Activated T-cell treated with anti-CD3 and anti-CD28 coated beads for 48 hours (primary cell): ENCODE results near the gene NFAT5.
A peak's percentile ranks its signal among the peaks of the same experiment; 100 is the strongest.
"Not testable (repeated sequence)": the region's sequence is repeated elsewhere in the genome, so short reads cannot be mapped to it uniquely, and the experiment has no call there.

Source experiments
- DNase-seq: peaks from one replicate; pipeline ENCODE4 v3.0.0-alpha.2; 2020; ENCODE audit warnings: low read depth

The NFAT5 gene

GRCh38 chr16:69707920-69708683, 142.3 kb downstream of the NFAT5 start:
- no peak for DNase-seq

- no peak for DNase-seq
Measured at GRCh38 chr16:69709456-69710084, 143.8 kb downstream of the NFAT5 start.

GRCh38 chr16:69711115-69711740, 145.5 kb downstream of the NFAT5 start:
- DNase-seq: no peak

- no peak for DNase-seq
Measured at GRCh38 chr16:69712277-69712676, 146.5 kb downstream of the NFAT5 start.

- DNase-seq: no peak
Measured at GRCh38 chr16:69712914-69713581, 147.3 kb downstream of the NFAT5 start.

- DNase-seq: no peak
Measured at GRCh38 chr16:69717066-69717465, 151.3 kb downstream of the NFAT5 start.

GRCh38 chr16:69718111-69718764, 152.5 kb downstream of the NFAT5 start:
- DNase-seq: no peak

- DNase-seq: no peak
Measured at GRCh38 chr16:69720822-69721430, 155.2 kb downstream of the NFAT5 start.

GRCh38 chr16:69721441-69721957, 155.7 kb downstream of the NFAT5 start:
- no peak for DNase-seq

- no peak for DNase-seq
Measured at GRCh38 chr16:69724414-69724873, 158.7 kb downstream of the NFAT5 start.

- DNase-seq: no peak
Measured at GRCh38 chr16:69724981-69725479, 159.3 kb downstream of the NFAT5 start.

GRCh38 chr16:69725480-69726312, 159.9 kb downstream of the NFAT5 start:
- DNase-seq: no peak

- peak; percentile 91 for DNase-seq
Measured at GRCh38 chr16:69726313-69727060, 160.7 kb downstream of the NFAT5 start, which contains the start of gene NQO1. NQO1 (minus strand) TSS chr16:69726560; CDS start chr16:69726439, 121 bp downstream.

- no peak for DNase-seq
Measured at GRCh38 chr16:69727916-69728270, 162.1 kb downstream of the NFAT5 start.

- DNase-seq: not testable (repeated sequence)
Measured at GRCh38 chr16:69729030-69729429, 163.3 kb downstream of the NFAT5 start.

- DNase-seq: not testable (repeated sequence)
Measured at GRCh38 chr16:69731280-69731679, 165.5 kb downstream of the NFAT5 start.

GRCh38 chr16:69732101-69732500, 166.3 kb downstream of the NFAT5 start:
- no peak for DNase-seq

- no peak for DNase-seq
Measured at GRCh38 chr16:69741519-69741918, 175.8 kb downstream of the NFAT5 start.
